SK-N-MC (cell line): ENCODE results near the gene BMERB1.

Experiments used
- EZH2 ChIP-seq: fragments of 200-600 bp; sonication (generic); IDR thresholded peaks from one replicate; pipeline ENCODE4 v1.6.1; 2017; ENCODE audit warnings: antibody characterized with exemption
- POLR2AphosphoS5 ChIP-seq: IDR thresholded peaks from 2 replicates; pipeline ENCODE4 v1.6.1; 2012; ENCODE audit warnings: mild to moderate bottlenecking, low read depth, low read length, borderline replicate concordance

- TF ChIP-seq EZH2 (no peak), POLR2AphosphoS5 (no peak)
These were observed 146.9 kb downstream of the BMERB1 start for GRCh38 chr16:15581127-15581815.
